HPDE6-E6E7 (cell line): Measurements from ENCODE around the gene RIC8A.

ENCODE experiments used
- DNase-seq: peaks from one replicate; pipeline ENCODE4 v3.0.0; 2011; ENCODE audit warnings: missing footprints; ENCODE audit errors: extremely low spot score

RIC8A gene

GRCh38 chr11:203945-204586, 3.4 kb upstream of the RIC8A start:
- no peak for DNase-seq

GRCh38 chr11:204587-205109, 2.9 kb upstream of the RIC8A start:
- DNase-seq, result no peak

GRCh38 chr11:205221-206001, 2.1 kb upstream of the RIC8A start:
- no peak for DNase-seq

GRCh38 chr11:206002-206384, 1.5 kb upstream of the RIC8A start:
- no peak for DNase-seq

GRCh38 chr11:206526-207207, 841 bp upstream of the RIC8A start:
- DNase-seq, result no peak

GRCh38 chr11:207863-208180, 314 bp downstream of the RIC8A start:
- no peak for DNase-seq

GRCh38 chr11:208181-208916, 841 bp downstream of the RIC8A start:
- peak; percentile 60 for DNase-seq

- no peak for DNase-seq
Measured at GRCh38 chr11:208917-209260, 1.4 kb downstream of the RIC8A start.

- DNase-seq, result no peak
Measured at GRCh38 chr11:209275-210121, 2.0 kb downstream of the RIC8A start.

GRCh38 chr11:210122-210802, 2.8 kb downstream of the RIC8A start:
- no peak for DNase-seq

- DNase-seq, result no peak
Measured at GRCh38 chr11:210803-211180, 3.3 kb downstream of the RIC8A start.

- no peak for DNase-seq
Measured at GRCh38 chr11:211295-211694, 3.8 kb downstream of the RIC8A start.

- DNase-seq, result no peak
Measured at GRCh38 chr11:211741-212140, 4.2 kb downstream of the RIC8A start.

GRCh38 chr11:212150-213100, 4.9 kb downstream of the RIC8A start:
- no peak for DNase-seq

- DNase-seq, result no peak
Measured at GRCh38 chr11:213111-213510, 5.6 kb downstream of the RIC8A start.

- DNase-seq, result no peak
Measured at GRCh38 chr11:214083-214482, 6.6 kb downstream of the RIC8A start.

GRCh38 chr11:215581-216037, 8.1 kb downstream of the RIC8A start:
- no peak for DNase-seq

GRCh38 chr11:216081-216974, 8.8 kb downstream of the RIC8A start:
- no peak for DNase-seq
